ENCODE data around the gene FNTB.

GRCh38 chr14:65043893-65044595 lies 57.3 kb downstream of the FNTB start:
- TF ChIP-seq EP300 (IDR thresholded peaks at IDR 0.05) (no peak), POLR2A (IDR thresholded peaks at IDR 0.05) (no peak)
- TF ChIP-seq, protein P1, sequence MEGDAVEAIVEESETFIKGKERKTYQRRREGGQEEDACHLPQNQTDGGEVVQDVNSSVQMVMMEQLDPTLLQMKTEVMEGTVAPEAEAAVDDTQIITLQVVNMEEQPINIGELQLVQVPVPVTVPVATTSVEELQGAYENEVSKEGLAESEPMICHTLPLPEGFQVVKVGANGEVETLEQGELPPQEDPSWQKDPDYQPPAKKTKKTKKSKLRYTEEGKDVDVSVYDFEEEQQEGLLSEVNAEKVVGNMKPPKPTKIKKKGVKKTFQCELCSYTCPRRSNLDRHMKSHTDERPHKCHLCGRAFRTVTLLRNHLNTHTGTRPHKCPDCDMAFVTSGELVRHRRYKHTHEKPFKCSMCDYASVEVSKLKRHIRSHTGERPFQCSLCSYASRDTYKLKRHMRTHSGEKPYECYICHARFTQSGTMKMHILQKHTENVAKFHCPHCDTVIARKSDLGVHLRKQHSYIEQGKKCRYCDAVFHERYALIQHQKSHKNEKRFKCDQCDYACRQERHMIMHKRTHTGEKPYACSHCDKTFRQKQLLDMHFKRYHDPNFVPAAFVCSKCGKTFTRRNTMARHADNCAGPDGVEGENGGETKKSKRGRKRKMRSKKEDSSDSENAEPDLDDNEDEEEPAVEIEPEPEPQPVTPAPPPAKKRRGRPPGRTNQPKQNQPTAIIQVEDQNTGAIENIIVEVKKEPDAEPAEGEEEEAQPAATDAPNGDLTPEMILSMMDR (IDR thresholded peaks at IDR 0.05) = no peak

All from suprapubic skin (tissue), 3 donors.